ENCODE measurements around the gene MADD. TPM values are rescaled to one million over a fixed set of nuclear protein-coding genes. Genes with fewer than 3 reads are reported as not detected.

MADD gene
- total and polyA plus RNA-seq, 2 donors = 28.9 to 32.9 TPM

GRCh38 chr11:47272706-47273105 lies 2.8 kb downstream of the MADD start:
- Histone ChIP-seq H3K36me3 (ENCODE audit: insufficient read depth) (no peaks in the 10 kb centered on the region), H3K27ac (ENCODE audit: low read depth) (no peak overlapping the region), H3K4me3 (ENCODE audit: low read depth, low read length) (no peak overlapping the region), H3K4me1 (ENCODE audit: insufficient read depth) (no peaks in the 10 kb centered on the region)
- DNase-seq (ENCODE audit: extremely low spot score) = no peak
- WGBS = 3% methylated on average over 1 of the region's 1 CpG

DNA sequence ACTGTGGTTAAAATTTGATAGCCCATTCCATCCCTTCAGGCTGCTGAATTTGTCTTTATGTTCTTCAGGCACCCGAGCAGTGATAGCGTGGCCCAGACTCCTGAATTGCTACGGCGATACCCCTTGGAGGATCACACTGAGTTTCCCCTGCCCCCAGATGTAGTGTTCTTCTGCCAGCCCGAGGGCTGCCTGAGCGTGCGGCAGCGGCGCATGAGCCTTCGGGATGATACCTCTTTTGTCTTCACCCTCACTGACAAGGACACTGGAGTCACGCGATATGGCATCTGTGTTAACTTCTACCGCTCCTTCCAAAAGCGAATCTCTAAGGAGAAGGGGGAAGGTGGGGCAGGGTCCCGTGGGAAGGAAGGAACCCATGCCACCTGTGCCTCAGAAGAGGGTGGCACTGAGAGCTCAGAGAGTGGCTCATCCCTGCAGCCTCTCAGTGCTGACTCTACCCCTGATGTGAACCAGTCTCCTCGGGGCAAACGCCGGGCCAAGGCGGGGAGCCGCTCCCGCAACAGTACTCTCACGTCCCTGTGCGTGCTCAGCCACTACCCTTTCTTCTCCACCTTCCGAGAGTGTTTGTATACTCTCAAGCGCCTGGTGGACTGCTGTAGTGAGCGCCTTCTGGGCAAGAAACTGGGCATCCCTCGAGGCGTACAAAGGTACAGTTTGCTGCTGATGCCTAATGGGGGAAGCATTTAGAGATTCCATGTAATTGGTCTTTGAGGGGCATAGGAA lies 4.7 kb downstream of the MADD start:
- Histone ChIP-seq H3K4me1 (ENCODE audit: insufficient read depth) (no peaks in the 10 kb centered on the region), H3K27ac (ENCODE audit: low read depth) (no peak overlapping the region), H3K4me3 (ENCODE audit: low read depth, low read length) (no peak overlapping the region), H3K36me3 (ENCODE audit: insufficient read depth) (no peaks in the 10 kb centered on the region)
- DNase-seq (ENCODE audit: extremely low spot score) = no peak
- WGBS = 96% methylated on average over 28 of the region's 28 CpGs

GRCh38 chr11:47276923-47277322 lies 7.0 kb downstream of the MADD start:
- peaks cover 2% of the 10 kb centered on the region for H3K36me3 ChIP-seq (ENCODE audit: insufficient read depth)
- no peak overlapping the region for H3K27ac ChIP-seq (ENCODE audit: low read depth)
- no peak overlapping the region for H3K4me3 ChIP-seq (ENCODE audit: low read depth, low read length)
- H3K4me1 ChIP-seq (ENCODE audit: insufficient read depth) = no peaks in the 10 kb centered on the region
- 90% methylated on average over 4 of the region's 4 CpGs for WGBS
- DNase-seq (ENCODE audit: extremely low spot score) = no peak

- no peak for DNase-seq (ENCODE audit: extremely low spot score)
- Histone ChIP-seq H3K4me1 (ENCODE audit: insufficient read depth) (no peaks in the 10 kb centered on the region), H3K4me3 (ENCODE audit: low read depth, low read length) (no peak overlapping the region), H3K36me3 (ENCODE audit: insufficient read depth) (peaks cover 2% of the 10 kb centered on the region), H3K27ac (ENCODE audit: low read depth) (no peak overlapping the region)
- 64% methylated on average over 3 of the region's 3 CpGs for WGBS
These were observed 8.1 kb downstream of the MADD start for GRCh38 chr11:47278058-47278457.

DNA sequence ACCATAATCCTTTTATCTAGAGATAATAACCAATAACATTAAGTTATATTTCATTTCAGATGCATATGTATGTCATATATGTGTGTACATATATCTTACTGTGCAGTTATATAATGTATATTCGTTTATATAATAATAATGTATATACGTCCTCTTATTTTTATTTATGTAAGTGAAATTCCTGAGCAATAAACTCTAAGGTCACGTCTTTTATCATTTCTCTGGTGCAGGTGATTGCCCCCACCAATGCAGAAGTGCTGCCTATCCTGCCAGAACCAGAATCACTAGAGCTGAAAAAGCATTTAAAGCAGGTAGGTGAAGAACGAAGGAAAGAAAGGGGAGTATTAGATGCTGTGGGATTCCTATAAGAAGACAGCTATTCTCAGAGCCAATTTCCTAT lies 8.8 kb downstream of the MADD start:
- 92% methylated on average over 4 of the region's 4 CpGs for WGBS
- H3K27ac ChIP-seq (ENCODE audit: low read depth) = no peak overlapping the region
- no peak overlapping the region for H3K4me3 ChIP-seq (ENCODE audit: low read depth, low read length)
- no peaks in the 10 kb centered on the region for H3K4me1 ChIP-seq (ENCODE audit: insufficient read depth)
- H3K36me3 ChIP-seq (ENCODE audit: insufficient read depth) = peaks cover 2% of the 10 kb centered on the region
- DNase-seq (ENCODE audit: extremely low spot score) = no peak

DNA sequence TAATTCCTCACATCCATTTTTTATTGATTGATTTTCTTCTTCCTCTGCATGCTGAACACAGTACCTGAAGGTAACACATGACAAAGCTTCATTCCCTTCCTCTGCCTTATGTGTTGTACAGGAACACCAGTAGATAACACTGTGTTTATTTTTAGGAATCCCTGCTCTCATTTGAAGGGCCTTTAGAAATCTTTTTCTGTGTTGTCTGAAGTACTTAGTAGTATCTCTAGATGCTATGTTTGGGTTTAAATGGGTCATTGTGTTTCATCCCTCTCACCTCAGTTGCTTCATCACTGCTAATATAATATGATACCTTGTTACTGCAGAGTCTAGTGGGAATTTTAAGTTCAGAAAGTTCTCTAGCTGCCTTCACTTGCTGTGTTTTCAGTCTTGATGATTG lies 10.2 kb downstream of the MADD start:
- DNase-seq (ENCODE audit: extremely low spot score) = no peak
- no peak overlapping the region for H3K27ac ChIP-seq (ENCODE audit: low read depth)
- no peak overlapping the region for H3K4me3 ChIP-seq (ENCODE audit: low read depth, low read length)
- H3K36me3 ChIP-seq (ENCODE audit: insufficient read depth) = peaks cover 7% of the 10 kb centered on the region
- H3K4me1 ChIP-seq (ENCODE audit: insufficient read depth) = no peaks in the 10 kb centered on the region

DNA sequence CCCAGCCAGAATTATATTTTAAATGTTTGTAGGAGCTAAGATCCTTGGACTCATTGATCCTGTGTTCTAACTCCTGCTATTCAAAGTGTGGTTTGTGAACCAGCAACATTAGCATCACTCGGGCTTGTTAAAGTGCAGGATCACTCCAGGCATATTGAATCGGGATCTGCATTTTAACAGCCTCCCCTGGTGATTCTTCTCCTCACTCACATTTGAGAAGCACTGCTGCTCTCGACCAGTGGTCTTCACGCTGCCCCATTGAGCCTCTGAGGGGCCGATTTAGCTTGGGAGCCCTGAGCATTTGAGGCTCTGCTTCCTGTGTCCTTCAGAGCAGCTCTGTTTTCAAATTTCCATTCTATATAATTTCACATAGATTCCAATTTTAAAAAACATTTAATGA lies 10.9 kb downstream of the MADD start:
- no peak overlapping the region for H3K4me3 ChIP-seq (ENCODE audit: low read depth, low read length)
- peaks cover 10% of the 10 kb centered on the region for H3K36me3 ChIP-seq (ENCODE audit: insufficient read depth)
- DNase-seq (ENCODE audit: extremely low spot score) = no peak
- no peak overlapping the region for H3K27ac ChIP-seq (ENCODE audit: low read depth)
- no peaks in the 10 kb centered on the region for H3K4me1 ChIP-seq (ENCODE audit: insufficient read depth)
- 58% methylated on average over 5 of the region's 5 CpGs for WGBS

DNA sequence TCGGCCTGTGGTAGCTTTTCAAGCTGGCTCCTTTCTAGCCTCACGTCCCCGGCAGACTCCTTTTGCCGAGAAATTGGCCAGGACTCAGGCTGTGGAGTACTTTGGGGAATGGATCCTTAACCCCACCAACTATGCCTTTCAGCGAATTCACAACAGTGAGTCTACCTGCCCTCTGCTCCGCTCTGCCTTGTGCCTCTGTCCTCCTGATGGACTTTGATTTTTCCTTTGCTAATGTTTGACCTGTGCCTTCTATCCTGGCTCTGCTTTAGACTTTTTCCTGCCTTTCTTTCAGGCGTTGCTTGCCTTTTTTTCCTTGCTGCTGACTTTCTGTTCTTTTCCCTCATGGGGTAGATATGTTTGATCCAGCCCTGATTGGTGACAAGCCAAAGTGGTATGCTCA lies 12.5 kb downstream of the MADD start:
- whole genome bisulfite sequencing = 96% methylated on average over 7 of the region's 7 CpGs
- Histone ChIP-seq H3K27ac (ENCODE audit: low read depth) (no peak overlapping the region), H3K36me3 (ENCODE audit: insufficient read depth) (peaks cover 12% of the 10 kb centered on the region), H3K4me3 (ENCODE audit: low read depth, low read length) (no peak overlapping the region), H3K4me1 (ENCODE audit: insufficient read depth) (no peaks in the 10 kb centered on the region)
- no peak for DNase-seq (ENCODE audit: extremely low spot score)

DNA sequence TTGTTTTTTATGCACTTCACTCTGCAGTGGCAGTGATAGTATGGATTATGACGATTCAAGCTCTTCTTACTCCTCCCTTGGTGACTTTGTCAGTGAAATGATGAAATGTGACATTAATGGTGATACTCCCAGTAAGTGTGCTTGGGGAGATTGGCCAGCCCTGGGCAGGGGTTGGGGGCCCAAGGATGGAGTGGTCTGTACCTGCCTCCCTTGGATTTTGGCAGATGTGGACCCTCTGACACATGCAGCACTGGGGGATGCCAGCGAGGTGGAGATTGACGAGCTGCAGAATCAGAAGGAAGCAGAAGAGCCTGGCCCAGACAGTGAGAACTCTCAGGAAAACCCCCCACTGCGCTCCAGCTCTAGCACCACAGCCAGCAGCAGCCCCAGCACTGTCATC lies 14.2 kb downstream of the MADD start:
- peaks cover 15% of the 10 kb centered on the region for H3K36me3 ChIP-seq (ENCODE audit: insufficient read depth)

GRCh38 chr11:47285969-47286770 lies 16.2 kb downstream of the MADD start:
- no peak for DNase-seq (ENCODE audit: extremely low spot score)
- whole genome bisulfite sequencing = 93% methylated on average over 13 of the region's 13 CpGs

More for the DNA sequence above, 14.2 kb downstream of the MADD start:
- Histone ChIP-seq H3K4me1 (ENCODE audit: insufficient read depth) (no peaks in the 10 kb centered on the region), H3K4me3 (ENCODE audit: low read depth, low read length) (no peak overlapping the region), H3K27ac (ENCODE audit: low read depth) (no peak overlapping the region)
- 97% methylated on average over 4 of the region's 4 CpGs for WGBS
- DNase-seq (ENCODE audit: extremely low spot score) = no peak

GRCh38 chr11:47288066-47288465 lies 18.1 kb downstream of the MADD start:
- no peak overlapping the region for H3K4me3 ChIP-seq (ENCODE audit: low read depth, low read length)
- DNase-seq (ENCODE audit: extremely low spot score) = no peak
- peaks cover 21% of the 10 kb centered on the region for H3K36me3 ChIP-seq (ENCODE audit: insufficient read depth)
- 93% methylated on average over 5 of the region's 5 CpGs for WGBS
- no peaks in the 10 kb centered on the region for H3K4me1 ChIP-seq (ENCODE audit: insufficient read depth)
- H3K27ac ChIP-seq (ENCODE audit: low read depth) = no peak overlapping the region

More at GRCh38 chr11:47285969-47286770, 16.2 kb downstream of the MADD start:
- peaks cover 17% of the 10 kb centered on the region for H3K36me3 ChIP-seq (ENCODE audit: insufficient read depth)
- H3K4me3 ChIP-seq (ENCODE audit: low read depth, low read length) = no peak overlapping the region
- no peaks in the 10 kb centered on the region for H3K4me1 ChIP-seq (ENCODE audit: insufficient read depth)
- H3K27ac ChIP-seq (ENCODE audit: low read depth) = no peak overlapping the region

DNA sequence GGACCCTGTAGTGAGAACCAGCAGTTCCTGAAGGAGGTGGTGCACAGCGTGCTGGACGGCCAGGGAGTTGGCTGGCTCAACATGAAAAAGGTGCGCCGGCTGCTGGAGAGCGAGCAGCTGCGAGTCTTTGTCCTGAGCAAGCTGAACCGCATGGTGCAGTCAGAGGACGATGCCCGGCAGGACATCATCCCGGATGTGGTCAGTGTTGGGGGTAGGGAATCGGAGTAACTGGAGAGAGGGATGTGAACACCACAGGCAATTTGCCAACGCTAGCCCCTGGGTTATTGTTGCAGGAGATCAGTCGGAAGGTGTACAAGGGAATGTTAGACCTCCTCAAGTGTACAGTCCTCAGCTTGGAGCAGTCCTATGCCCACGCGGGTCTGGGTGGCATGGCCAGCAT lies 19.9 kb downstream of the MADD start:
- no peak overlapping the region for H3K27ac ChIP-seq (ENCODE audit: low read depth)
- DNase-seq (ENCODE audit: extremely low spot score) = no peak
- peaks cover 17% of the 10 kb centered on the region for H3K36me3 ChIP-seq (ENCODE audit: insufficient read depth)
- H3K4me1 ChIP-seq (ENCODE audit: insufficient read depth) = no peaks in the 10 kb centered on the region
- no peak overlapping the region for H3K4me3 ChIP-seq (ENCODE audit: low read depth, low read length)
- 93% methylated on average over 15 of the region's 15 CpGs for WGBS

- H3K36me3 ChIP-seq (ENCODE audit: insufficient read depth) = peaks cover 11% of the 10 kb centered on the region
- no peak for DNase-seq (ENCODE audit: extremely low spot score)
- WGBS = 90% methylated on average over 5 of the region's 5 CpGs
- H3K27ac ChIP-seq (ENCODE audit: low read depth) = no peak overlapping the region
- no peak overlapping the region for H3K4me3 ChIP-seq (ENCODE audit: low read depth, low read length)
- H3K4me1 ChIP-seq (ENCODE audit: insufficient read depth) = no peaks in the 10 kb centered on the region
These were observed 25.5 kb downstream of the MADD start for GRCh38 chr11:47295385-47295784.

DNA sequence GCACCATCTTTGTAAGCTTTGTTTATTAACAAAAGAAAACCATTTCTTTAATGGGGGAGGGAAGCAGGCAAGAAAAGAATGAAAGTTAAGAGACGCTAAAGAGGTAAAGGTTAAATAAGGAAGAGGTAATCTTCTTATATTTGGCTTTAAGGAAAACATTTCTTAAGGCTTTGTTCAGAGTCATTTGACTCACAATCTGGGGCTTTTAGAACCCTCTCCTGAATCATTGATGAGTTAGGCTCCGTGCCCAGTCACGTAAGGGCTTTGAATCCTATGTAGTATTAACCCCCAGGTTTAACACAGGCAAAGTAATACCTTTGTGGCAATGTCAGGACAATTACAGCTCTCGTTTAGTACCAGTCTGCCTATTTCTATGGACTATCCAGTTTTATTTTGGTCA lies 26.1 kb downstream of the MADD start:
- Histone ChIP-seq H3K36me3 (ENCODE audit: insufficient read depth) (peaks cover 11% of the 10 kb centered on the region), H3K4me3 (ENCODE audit: low read depth, low read length) (no peak overlapping the region), H3K4me1 (ENCODE audit: insufficient read depth) (no peaks in the 10 kb centered on the region), H3K27ac (ENCODE audit: low read depth) (no peak overlapping the region)
- no peak for DNase-seq (ENCODE audit: extremely low spot score)
- WGBS = 88% methylated on average over 4 of the region's 4 CpGs
